KG1 (cell line): ENCODE data around the gene SAMHD1.
A peak's percentile ranks its signal among the peaks of the same experiment; 100 is the strongest.

Source experiments
- DNase-seq: peaks from one replicate; lab custom pipeline; 2025; lab: John Stamatoyannopoulos, UW

Gene SAMHD1

DNA sequence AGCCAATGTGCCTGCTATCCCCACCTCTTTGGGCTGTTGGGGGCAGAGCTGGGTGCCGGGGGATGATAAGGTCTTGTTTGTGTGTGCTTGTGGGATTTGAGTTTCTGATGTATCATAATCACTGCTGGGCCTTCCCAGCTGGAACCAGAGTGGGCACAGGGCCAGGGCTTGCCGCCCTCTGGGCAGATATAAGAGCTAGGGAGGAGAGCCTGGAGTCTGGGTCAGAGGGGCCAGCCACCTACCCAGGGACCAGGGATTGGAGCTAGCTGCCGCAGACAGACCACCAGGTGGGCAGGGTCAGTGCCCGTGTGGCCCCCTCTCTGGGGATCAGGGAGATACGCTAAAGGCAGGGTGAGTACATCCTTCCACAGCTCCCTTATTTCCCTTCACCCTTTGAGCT is 78.7 kb downstream of the SAMHD1 start:
- no peak for DNase-seq

DNA sequence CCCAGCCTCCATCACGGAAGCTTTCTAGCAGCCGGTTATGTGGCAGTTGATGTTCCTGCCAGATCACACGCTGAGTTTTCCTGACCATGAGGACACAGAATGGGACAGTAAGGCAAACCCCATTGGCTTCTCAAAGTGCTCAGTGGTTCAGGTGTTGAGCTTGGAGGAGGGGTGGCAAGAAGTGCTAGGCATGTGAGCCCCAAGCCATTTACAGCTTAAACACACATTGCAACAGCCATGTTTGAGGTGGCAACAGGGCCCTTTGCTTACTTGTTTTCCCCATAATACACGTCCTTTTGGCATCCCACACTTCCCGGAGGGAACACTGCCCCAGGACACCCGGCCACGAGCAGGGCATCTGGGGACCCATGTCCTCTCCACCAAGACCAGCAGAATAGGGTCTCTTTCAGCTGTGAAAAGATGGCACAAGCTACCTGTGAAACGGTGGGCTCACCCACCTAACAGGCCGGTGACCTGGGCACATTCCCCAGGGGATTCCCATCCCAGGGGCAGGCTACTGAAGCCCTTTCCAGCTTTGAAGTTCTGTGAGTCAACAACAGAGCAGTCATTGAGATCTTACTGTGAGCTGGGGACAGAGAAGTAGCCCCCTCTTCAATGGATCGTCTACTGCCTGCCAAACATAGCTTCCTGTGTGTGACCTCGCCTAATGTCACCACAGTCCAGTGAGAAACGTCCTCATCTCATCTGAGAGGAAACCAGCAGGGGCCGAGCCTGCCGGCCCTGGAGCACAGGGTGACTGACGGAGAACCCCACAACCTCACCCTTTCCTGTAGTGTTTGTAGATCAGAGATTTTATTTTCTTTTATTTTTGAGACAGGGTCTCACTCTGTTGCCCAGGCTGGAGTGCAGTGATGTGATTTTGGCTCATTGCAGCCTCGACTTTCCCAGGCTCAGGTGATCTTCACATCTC is 79.6 kb downstream of the SAMHD1 start:
- no peak for DNase-seq

DNA sequence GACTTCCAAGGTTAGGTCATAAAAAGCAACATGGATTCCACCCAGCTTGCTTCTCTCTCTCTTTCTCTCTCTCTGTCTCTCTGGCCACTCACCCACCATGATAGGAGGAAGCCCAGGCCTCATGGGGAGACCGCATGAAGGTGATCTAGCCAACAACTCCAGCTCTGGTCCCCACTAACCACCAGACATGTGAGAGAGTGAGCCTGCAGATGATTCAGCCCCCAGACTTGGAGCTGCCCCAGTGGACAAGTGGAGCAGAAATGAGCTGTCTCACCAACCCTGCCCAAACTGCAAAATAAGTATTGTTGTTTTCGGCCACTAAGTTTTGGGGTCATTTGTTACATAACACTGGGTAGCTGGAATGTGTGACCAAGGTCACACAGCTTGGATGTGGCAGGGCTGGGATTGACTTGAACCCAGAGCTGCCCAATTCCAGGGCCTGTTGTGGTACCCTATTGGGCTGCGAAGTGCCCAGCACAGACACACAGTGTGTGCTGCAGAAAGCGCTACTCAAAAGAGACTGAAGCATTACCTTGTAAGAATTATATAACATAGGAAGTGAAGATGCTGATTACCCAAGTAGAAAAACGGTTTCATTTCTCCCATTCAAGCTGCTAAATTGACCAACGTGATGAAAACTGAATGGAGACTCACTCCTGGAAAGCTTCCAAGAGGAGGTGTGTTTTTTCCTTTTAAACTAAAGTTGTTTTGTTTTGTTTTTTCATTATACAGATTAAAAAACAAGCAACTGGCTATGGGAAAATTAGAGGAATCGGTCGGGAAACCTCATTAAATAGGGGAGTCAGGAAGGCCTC is 84.6 kb downstream of the SAMHD1 start:
- DNase-seq = no peak

DNA sequence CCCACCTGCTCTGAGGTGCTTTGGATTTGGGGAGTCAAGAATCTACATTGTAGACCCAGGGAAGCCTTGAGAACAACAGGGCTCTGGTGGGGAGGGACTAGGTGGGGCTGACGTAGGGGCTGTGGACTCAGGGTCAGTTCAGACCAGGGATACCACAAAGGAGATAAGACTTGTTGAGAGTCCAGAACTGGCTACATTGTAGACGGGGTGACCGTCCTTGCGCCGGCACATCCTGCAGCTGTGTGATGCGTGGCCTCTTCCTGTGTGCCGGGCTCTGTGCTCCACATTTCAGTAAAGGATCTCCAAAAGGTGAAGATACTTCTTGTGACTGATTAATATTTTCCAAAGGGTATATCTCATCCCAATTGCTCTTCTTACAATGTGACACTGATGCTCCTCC is 85.3 kb downstream of the SAMHD1 start:
- no peak for DNase-seq

DNA sequence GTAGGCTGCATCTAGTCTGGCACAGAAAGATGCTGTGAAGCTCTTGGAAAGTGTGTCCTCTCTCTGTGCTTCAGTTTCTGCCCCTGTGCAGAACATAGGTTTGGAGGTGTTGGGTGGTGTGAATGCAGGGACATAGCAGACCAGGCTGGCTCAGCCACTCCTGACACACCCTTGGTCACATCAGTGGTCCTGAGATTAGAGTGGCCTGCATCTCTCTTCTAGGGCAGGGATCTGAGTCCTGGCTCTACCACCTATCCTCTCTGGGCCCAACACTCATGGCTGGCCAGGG is 85.7 kb downstream of the SAMHD1 start:
- DNase-seq = no peak

DNA sequence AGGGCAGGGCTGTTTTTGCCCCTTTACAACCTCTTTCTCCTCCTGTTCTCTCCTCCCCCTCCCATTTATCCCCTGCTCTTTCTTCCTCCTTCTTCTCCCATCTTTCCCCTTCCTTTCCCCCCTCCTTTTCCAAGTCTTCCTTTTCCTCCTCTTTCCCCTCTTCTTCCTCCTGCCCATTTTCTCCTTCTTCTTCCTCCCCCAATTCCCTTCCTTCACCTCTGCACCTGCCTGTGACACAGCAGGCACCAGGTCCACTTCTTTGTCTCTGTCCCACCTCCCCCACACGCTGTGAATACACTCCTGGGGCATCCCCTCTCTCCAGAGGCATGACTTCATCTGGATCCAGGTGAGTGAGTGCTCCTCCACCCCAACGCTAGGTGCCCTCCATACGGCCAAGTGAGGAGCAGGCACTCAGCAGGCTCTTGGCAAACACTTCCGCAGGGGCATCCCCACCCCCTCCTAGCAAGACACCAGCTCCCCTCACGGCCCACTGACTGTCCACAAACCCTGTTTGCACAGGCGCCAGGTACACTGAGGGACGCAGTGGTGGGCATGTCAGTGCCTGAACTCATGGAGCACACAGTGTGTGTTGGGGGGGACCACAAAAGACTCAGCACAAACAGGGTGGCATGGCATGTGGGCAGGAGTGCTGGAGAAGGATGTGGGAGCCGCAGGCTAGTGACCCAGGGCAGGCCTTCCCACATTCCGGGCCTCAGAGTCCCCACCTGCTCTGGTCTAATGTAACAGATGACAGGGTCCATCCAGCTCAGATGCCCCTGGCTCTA is 86.2 kb downstream of the SAMHD1 start:
- no peak for DNase-seq

DNA sequence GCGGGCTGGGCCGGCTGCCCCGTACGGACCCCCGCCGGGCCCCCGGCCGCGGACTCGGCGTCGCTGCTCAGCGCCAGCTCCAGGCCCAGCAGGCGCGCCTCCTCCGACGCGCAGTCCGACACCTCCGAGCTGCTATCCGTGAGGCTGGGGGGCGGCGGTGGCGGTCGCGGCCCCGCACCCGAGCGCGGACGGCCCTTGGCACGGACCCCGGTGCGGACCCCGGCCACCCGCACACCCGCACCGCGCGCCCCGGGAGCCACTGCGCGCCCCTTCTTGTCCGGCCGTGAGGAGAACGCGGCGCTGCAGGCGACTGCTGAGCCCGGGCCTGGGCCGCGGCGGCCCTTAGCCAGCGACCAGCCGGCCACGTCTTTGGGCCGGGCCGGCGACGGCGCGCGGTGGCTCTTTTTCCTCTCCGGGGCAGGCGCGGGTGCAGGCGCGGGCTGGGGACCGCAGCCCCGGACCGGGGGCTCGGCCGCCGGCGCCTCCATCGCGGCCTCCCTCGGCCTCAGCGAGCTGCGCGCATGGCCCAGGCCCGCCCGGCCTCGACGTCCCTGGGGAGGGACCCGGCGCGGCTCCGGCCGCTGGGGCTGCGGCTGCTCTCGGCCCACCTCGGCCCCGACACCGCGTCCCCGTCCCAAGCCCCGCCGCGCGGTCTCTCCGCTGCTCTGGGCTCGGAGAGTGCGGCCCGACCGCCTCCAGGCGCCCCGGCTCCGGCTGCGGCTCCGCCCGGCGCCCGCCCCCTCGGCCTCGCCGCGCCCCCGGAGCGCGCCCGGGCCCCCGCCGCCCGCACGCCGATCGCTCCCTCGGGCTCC is 88.4 kb downstream of the SAMHD1 start:
- DNase-seq = no peak

DNA sequence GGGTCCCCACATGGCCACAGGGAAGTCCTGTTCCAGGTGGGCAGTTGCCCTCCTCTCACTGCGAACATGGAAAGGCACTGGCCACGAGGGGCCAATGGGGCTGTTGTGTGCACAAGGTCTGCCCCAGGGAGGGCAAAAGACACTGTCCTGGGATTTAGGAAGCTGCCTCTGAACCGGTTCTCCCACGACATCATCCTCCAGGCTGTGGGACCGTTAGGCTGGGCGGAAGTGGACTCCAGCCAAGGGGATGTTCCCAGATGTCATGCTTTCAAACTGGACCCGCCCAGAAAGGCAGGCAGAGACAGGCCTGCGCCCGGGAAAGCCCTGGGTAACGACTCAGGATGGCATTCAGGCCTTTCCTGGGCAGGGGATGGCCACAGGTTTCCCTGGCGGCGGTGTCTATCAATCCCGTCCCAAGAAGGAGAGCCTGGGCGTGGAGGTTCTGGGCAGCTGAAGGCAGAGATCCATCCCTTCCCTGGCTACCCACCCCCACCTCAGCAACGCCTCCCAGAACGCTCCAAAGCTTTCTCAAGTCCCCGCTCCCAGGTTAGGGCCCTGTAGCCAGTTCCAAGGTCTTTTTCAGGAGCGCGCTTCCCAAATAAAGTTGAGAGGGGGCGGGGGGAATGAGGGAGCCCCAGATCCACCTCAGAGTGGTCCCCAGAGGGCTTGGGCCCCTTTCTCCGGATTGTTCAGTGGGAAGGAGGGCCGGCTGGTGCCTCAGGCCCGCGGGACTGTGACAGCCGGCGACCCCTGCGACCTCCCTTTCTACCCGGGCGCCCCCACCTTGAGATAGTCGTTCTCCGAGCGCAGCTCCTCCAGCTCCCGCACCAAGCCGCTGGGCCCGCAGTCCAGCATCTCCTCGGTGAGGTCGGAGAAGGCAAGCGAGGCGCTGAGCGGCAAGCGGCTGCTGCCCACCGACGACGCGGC is 89.4 kb downstream of the SAMHD1 start:
- DNase-seq = no peak

DNA sequence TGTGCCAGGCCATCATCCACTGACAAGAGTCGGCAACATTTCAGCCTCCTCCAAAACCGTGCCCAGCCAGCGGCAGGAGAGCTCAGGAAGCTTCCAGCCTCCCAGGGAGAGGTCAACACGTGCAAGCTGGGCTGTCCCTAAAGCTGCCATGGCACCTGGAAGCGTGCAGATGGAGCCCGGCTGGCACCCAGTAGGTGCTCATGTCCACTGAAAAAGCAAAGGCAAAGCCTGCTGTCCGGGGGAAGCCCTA is 90.0 kb downstream of the SAMHD1 start:
- DNase-seq = no peak

DNA sequence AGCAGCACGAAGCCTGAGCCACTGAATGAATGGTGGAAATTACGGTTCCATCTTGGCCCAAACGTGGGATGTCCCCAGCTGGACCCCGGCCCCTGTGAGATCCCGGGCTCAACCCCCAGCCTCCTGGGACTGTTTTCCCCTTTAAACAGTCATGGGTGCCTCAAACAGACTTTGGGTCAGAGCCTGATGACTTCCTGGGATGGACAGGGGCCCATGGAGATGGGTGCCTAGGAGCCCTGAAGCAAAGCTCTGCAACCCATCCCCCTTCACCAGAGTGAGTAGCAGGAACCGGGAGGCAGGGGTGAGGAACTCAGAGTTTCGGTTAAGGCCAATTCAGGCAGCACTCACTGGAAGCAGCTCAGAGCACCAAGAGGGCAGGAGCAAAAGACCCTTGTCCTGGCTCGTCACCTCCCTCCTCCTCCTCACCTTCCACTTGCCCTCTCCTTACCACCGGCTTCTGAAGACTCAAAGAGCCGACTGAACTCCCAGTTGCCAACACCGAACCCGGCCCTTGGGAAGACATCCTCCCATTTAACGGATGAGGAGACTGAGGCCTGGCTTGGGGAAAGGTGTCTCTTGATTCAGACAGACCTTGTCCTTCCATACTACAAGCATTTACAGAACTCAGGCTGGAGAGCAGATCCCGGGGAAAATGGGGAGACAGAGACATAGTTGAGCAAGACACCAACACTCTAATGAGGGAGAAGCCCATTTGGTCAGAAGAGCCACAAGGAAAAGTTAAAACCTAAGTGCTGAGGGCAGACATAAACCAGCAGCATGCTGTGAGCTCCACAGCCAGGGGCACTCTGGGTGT is 90.5 kb downstream of the SAMHD1 start:
- DNase-seq = no peak

DNA sequence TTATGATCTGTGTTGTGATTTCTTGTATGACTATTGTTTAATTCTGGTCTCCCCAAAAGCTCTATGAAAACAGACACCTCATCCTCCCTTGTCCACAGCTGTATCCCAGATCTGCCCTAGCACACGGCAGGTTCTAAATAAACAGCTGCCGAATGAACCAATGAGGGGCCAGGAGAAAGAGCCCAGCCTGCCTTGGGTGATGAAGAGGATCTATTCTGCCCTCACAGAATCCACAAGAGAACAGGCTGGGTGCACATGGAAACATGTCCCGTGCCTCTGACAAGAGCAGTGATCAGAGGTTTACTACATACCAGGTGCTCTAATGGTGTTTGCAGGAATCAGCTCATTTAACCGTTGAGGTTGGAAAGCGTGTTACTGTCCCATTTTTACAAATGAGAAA is 91.2 kb downstream of the SAMHD1 start:
- no peak for DNase-seq

DNA sequence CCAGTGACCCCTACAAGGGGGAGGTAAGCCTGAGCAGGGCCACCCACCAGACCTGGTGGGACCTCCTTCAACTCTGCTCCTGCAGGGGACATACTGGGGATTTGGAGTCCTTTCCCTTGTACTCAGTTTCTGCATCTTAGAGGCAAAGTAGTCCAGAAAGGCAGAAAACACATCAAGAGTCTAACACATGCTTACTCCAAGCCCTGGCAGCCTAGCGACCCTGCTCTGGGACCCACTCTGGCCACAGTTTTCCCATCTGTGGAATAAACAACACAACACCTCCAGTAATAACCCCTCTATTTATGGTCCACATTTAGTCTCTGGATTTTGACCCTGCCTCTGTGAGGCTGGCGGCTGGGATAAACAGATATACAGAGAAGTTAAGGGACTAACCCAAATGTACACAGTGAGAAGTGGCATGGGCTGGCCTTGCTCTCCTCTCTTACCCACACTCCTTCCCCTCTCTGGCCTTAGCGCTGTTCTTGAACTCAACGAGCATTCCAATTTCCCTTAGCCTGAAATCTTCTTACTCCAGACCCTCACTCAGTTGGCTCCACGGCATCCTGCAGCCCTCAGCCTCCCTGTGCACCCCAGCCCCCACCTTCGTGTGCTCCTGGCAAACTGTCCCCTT is 91.7 kb downstream of the SAMHD1 start:
- no peak for DNase-seq

DNA sequence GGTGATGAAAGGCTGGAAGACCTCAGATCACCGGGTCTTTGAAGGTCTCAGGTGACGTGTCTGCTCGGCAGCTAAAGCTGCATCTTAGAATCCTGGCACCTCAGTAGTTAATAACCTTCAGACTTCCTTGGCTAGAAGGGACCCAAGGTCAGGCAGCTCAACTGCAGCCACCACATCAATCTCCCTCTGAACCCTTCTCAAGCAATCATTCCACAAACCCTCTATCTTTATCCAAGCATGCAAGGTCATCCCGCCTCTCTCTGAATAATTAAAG is 92.3 kb downstream of the SAMHD1 start:
- DNase-seq = no peak

DNA sequence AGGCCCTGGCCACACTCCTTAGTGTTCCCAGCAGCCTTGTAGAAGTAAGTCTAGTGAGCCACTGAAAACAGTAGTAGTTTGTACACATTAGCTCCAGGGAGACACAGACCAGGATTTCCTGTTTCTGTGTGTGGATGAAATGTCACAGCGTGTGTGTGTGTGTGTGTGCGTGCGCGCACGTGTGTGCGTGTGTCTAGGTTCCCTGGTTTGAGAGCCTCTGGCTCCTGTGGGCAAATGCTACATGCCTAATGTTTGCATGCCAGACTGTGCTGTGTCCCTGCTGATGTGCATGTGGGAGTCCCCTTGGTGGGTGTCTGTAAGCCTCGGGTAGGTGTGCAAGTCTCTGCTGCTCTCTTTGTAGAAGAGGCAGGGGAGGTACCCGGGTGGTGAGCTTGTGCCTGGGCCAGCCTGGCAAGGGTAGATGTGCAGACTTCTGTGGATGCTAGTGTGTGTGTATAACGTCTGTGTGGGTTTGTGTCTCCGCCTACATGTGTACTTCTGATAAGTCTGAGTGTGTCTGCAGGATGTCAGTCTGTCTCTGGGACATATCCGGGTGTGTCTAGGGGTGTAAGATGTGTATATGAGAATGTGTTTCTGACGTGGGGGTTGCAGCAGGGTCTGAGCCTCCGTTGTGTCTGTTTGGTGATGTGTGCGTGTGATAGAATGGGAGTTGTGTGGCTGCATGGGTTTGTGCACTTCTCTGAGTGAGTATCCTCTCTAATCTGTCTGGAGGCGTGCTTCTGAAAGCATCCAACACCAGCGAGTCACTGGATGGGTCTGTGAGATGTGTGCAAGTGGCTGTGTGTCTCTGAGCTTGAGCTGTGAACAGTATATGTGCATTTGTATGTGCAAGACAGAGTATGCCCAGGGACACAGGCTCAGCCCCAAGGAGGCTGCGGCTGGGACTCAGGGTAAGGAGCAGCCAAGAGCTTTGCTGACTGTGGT is 94.5 kb downstream of the SAMHD1 start:
- DNase-seq = peak; percentile 54

DNA sequence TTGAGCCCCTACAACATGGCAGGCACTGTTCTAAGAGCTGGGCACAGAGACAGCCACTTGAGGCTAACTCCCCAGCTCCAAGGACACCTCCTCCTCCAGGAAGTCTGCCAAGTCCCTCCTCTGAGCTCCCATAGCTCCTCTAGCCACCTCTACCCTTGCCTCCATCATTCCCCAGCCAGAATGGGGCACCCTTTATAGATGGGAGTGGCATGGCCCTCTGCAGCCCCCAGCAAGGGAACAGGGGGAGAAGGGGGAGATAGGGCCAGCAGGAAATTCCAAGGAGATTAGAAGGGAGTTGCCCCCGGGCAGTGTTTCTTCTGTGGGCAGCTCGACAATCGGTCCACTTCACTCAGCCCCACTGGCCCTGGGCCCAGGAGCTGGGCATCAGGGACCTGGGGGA is 95.3 kb downstream of the SAMHD1 start:
- no peak for DNase-seq

DNA sequence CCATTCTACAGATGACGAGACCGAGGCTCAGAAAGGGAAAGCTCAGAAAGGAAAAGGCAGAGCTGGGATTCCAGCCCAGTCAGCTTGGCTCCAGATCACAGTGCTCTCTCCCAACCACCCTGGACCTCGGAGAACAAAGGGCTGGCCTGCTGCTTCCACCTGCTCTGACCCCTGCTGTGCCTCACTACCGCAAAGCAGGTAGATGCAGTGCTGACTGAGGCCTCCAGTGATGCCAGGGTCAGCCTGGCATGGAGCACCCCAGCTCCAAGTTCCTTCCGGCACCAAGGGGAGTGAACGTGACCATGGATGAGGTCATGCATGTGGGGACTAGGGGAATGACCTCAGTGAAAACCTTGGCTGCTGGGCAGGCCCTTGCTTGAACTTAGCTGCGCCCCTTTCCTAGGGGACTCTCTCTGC is 96.3 kb downstream of the SAMHD1 start:
- DNase-seq = no peak

DNA sequence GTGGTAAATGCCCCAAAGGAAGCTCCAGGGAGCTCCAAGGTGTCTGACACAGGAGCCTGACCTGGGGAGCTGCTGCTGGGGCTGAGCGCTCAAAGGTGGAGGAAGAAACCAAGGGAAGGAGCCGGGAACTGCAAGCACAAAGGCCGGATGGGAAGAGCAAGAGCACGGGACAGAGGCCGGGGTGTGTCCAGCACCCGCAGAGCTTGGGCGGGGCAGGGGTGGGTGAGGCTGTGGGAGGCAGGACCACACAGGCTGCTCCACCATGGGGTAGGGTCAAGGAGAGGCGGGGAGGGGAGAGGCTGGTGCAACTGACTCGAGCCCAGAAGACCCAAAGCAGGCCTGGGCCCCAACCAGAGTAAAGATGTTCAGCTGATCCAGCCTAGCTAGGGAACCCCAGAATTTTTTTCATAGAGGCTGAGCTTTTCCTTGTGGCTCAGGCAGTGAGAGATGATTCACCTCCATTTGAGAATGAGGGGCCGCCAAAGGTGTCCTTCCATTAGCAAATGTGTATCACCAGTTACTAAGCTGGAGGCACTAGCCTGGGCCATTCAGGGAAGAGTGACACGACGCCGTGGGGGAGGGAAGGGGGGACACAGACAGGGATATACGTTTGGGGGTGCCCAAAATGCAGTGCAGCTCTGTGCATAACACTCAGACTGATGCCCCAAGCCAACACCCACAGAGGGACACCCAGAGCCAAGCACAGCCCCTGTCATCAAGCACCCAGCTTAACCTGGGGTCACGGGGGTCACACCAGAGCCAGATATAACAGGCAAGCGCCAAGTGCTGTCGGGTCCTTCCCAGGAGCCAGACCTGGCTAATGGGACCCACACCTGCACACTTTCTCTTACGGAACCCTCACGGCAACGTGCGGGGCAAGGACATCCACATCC is 96.9 kb downstream of the SAMHD1 start:
- DNase-seq = no peak

DNA sequence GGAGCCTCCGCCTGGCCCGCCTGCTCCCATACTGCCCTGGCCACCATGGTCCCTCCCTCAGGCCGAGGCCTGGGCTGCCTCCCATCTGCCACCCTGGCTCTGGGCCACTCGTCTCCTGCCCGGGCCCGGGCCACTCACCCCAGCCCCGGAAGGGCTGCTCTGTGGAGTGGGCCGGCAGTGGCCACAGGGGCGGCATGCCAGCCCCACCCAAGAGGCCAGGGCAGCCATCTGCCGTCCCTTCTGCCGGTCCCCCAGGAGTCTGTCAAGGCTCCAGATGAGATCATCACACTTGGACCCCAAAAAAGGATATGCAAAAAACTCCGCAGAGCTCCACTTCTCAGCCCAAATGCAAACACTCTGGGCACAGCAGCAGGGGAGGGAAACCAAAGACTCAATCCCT is 99.3 kb downstream of the SAMHD1 start:
- no peak for DNase-seq
